HG03060 (cell line): Measurements from ENCODE around the gene KXD1.

Source experiments
- ATAC-seq: cut with Tn5 transposase; IDR thresholded peaks from one replicate; pipeline ENCODE4 v1.9.1; 2021; ENCODE audit warnings: low read depth, moderate number of reproducible peaks; ENCODE audit not compliant: unreplicated experiment

Gene KXD1

DNA sequence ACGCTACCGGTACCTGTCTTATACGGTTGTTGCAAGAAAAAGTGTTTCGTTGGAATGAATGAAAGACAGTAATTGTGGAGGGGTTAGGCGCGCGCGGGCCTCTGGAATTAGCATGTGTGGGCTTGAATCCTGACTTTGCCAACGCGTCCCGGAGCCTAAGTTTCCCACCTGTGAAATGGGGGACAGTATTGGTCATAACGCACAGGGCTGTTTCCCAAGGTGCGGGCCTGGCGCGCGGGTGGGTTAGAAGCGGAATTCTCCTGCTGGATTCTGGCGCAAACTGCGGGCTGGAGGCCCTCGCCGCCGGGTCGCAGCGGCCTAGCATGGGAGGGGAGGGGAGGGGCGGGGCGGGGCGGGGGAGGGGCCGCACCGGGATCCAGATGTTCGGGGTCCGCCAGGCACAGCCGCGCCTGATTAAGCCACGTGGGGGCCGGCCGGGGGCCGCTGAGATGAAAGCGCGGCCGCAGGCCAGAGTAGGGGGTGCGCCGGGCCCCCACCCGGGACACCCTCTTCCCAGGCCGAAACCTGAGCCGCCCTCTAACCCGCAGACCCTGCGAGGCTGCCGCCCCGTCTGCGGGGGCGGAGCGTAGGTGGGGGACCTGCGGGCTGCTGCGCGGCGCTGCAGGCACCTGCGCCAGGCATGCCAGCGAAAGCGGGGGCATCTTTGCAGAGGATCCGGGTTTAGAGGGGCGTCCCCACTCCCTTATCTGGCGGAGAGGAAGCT, 53.8 kb downstream of the KXD1 start:
- no peak for ATAC-seq

DNA sequence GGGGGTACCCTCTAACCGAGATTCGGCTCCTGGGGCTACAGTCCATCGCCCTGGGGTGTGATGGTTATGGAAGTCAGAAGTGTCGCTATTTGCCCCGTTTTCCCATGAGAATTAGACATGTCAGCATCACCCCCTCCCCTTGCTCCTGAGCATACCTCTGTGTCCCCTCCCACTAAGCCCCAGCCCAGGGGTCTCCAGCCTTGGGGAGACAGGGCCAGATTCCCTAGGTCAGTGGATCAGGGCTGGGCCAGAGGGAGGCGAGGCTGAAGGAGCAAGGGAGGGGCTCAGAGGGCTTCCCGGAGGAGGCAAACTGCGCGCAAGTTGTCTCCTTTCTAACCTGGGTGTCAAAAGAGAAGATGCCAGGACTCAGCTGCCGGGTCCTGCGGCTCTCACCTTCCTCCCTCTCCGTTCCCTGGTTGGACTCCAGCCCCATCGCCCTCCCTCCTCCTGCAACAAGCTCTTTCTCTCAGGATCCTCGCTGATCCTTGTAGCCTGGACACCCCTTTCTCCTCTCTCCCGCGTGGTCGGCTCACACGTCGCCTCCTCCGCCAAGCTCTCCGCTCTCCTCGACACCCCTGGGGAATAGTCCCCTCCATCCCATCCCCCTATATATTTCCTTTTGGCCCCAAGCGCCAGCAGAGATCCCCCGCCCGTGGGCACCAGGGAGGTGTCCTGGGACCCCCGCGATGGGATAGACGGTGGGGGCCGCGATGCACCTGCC, 54.5 kb downstream of the KXD1 start:
- ATAC-seq: no peak

DNA sequence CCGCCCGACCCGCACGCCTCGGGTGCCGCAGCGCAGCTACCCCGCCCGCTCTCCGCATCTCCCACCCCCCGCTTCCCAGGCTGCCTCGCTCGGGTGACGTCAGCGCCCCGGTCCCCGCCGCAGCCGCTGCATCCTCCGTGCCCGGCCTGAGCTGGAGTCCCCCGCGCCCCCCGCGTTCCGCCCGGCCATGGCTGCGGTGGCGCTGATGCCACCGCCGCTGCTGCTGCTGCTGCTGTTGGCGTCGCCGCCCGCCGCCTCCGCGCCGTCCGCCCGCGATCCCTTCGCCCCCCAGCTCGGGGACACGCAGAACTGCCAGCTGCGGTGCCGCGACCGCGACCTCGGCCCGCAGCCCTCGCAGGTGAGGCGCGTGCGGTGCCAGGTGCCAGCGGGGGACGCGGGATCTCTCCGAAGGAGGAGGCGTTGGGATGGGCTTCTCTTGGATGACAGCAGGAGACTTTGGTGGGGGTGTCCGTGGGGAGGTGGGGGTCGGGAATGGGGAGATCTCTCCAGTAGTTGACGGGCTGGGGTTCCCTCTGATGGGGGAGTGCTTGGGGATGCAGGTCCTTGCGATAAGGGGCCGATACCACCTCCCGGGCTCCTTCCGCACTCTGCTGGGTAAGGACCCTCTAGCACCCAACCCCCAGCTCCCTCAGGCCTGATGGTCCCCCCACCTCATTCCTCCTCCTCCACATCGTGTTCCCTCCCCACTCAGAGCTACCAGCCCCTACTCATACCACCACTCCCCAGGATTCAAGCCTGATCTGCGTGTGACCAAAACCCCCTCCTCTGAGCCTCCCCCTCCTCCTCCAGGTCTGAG, 55.3 kb downstream of the KXD1 start, which contains the start of gene TMEM59L:
TMEM59L (plus strand) TSS at position 99 of the 817 bp plus-strand sequence; CDS start at position 188, 89 bp downstream.
- ATAC-seq: no peak

DNA sequence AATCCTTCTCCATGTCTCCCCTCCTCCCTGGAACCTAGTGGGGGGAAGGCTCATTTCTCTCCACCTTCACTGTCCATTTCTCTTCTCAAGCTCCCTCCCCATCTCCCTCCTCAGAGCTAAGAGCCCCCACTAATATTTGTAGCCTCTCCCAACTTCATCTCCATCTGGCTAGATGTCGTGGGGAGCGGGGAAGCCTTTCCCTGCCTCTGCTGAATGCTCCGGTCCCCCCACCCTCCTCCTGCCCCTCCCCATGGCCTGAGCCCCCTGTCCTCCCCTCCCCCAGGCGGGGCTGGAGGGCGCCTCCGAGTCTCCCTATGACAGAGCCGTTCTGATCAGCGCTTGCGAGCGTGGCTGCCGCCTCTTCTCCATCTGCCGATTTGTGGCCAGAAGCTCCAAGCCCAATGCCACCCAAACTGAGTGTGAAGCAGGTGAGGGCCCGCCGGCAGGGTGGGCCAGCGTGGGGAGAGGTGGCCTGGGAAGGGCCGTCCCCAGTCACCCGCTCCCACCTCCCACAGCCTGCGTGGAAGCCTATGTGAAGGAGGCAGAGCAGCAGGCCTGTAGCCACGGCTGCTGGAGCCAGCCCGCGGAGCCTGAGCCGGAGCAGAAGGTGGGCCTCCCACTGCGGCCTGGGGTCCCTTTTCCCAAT, 56.0 kb downstream of the KXD1 start:
- ATAC-seq: no peak

DNA sequence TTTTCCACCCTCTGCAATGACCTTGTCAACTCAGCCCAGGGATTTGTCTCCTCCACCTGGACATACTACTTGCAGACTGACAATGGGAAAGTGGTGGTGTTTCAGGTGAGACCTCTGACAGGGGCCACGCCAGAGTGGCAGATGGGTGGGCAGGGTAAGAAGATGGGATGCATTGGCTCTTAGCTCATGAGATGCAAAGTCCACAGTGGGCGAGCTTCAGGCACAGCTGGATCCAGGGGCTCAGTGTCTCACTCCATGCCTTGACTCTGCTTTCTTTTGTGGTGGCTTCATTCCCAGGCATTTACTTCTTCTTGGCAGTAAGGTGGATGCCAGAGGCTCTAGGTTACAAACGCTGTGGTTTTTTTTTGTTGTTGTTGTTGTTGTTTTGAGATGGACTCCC, 58.4 kb downstream of the KXD1 start:
- no peak for ATAC-seq

DNA sequence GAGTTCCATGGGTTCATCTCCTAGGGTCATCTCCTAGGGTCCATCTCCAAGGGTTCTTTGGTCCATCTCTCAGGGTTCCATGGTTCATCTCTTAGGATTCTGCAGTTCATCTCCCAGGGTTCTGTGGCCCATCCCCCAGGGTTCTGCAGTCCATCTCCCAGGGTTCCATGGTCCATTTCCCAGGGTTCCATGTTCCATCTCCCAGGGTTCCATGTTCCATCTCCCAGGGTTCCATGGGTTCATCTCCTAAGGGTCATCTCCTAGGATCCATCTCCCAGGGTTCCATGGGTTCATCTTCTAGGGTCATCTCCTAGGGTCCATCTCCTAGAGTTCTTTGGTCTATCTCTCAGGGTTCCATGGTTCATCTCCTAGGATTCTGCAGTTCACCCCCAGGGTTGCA, 59.9 kb downstream of the KXD1 start:
- ATAC-seq: no peak

DNA sequence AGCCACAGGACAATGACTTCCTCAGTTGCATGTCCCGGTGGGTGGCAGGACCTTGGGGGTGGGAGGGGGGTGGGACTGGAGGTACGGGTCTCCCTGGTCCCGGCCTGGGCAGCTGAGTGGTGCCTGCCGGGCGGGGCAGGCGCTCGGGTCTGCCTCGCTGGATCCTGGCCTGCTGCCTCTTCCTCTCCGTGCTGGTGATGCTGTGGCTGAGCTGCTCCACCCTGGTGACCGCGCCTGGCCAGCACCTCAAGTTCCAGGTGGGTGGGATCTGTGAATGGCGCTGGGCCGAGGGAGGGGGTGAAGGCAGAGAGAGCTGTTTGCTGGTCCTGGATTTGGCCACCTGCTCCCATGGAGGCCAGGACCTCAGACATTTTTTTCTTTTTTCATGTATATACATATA, 60.6 kb downstream of the KXD1 start:
- no peak for ATAC-seq
